Coronary artery (tissue), 2 donors: ENCODE measurements around the gene SH3BGRL2.
A peak's percentile ranks its signal among the peaks of the same experiment; 100 is the strongest.

Source experiments
- DNase-seq: peaks from one replicate; pipeline ENCODE4 v3.0.0-alpha.2; 2017; ENCODE audit warnings: low spot score
- H3K27ac ChIP-seq, 2 donors: fragments of 200-600 bp; sonication (generic); one replicate each; pipeline ENCODE4 v1.5.1; 2016 to 2019
- H3K4me3 ChIP-seq: fragments of 200-600 bp; sonication (generic); 2 replicates; pipeline ENCODE4 v1.5.1; 2016; ENCODE audit warnings: mild to moderate bottlenecking, moderate library complexity
- CTCF ChIP-seq: fragments of 200-600 bp; sonication (generic); IDR thresholded peaks from one replicate; pipeline ENCODE4 v1.5.1; 2019; ENCODE audit warnings: antibody characterized with exemption

SH3BGRL2 gene

GRCh38 chr6:79707621-79708020 lies 76.5 kb downstream of the SH3BGRL2 start:
- no peak for DNase-seq
- no peak for TF ChIP-seq CTCF
- Histone ChIP-seq H3K4me3 (no peak overlapping the region), H3K27ac (no peak overlapping the region)

GRCh38 chr6:79708095-79708791 lies 77.1 kb downstream of the SH3BGRL2 start:
- Histone ChIP-seq H3K27ac (no peak overlapping the region), H3K4me3 (no peak overlapping the region)
- no peak for TF ChIP-seq CTCF
- DNase-seq, result no peak

- no peak overlapping the region for H3K4me3 ChIP-seq
- no peak for TF ChIP-seq CTCF
- no peak for DNase-seq
- no peak overlapping the region for H3K27ac ChIP-seq
Measured at GRCh38 chr6:79710127-79710526, 79.0 kb downstream of the SH3BGRL2 start.

GRCh38 chr6:79711167-79711566 lies 80.0 kb downstream of the SH3BGRL2 start:
- DNase-seq, result no peak
- Histone ChIP-seq H3K27ac (no peak overlapping the region), H3K4me3 (no peak overlapping the region)
- no peak for TF ChIP-seq CTCF

- H3K27ac ChIP-seq, result no peak overlapping the region
- no peak for TF ChIP-seq CTCF
Measured at GRCh38 chr6:79712144-79712543, 81.0 kb downstream of the SH3BGRL2 start.

GRCh38 chr6:79712616-79713135 lies 81.5 kb downstream of the SH3BGRL2 start:
- no peak overlapping the region for H3K27ac ChIP-seq
- DNase-seq, result no peak
- H3K4me3 ChIP-seq, result no peak overlapping the region
- no peak for TF ChIP-seq CTCF

More at GRCh38 chr6:79712144-79712543, 81.0 kb downstream of the SH3BGRL2 start:
- DNase-seq, result no peak
- H3K4me3 ChIP-seq, result no peak overlapping the region

- Histone ChIP-seq H3K4me3 (no peak overlapping the region), H3K27ac (no peak overlapping the region)
- no peak for DNase-seq
- peak; percentile 22 for TF ChIP-seq CTCF
Measured at GRCh38 chr6:79713701-79714322, 82.7 kb downstream of the SH3BGRL2 start.
